Activated CD8-positive, alpha-beta T cell treated with anti-CD3 and anti-CD28 coated beads, Interleukin-2, amount 10 ng/mL, durations not matched to agents 7 days and 5 days (primary cell): Measurements from ENCODE around the gene ANKRD35. TPM values are rescaled to one million over a fixed set of nuclear protein-coding genes. Genes with fewer than 3 reads are reported as not detected.
A peak's percentile ranks its signal among the peaks of the same experiment; 100 is the strongest.
"Not testable (repeated sequence)": the region's sequence is repeated elsewhere in the genome, so short reads cannot be mapped to it uniquely, and the experiment has no call there.

ENCODE experiments used
- ATAC-seq: fragments of 150-1000 bp; cut with Tn5 transposase; one replicate; pipeline ENCODE4 v1.10.0; 2021; ENCODE audit warnings: moderate library complexity
- CTCF ChIA-PET: fragments of 350-600 bp; sonication (Branson Sonifier 250); formaldehyde crosslinking; loops from one replicate; lab custom pipeline; 2021; ENCODE audit warnings: antibody characterized with exemption; lab: Charles Lee
- POLR2A ChIA-PET: fragments of 350-600 bp; sonication (Branson Sonifier 250); formaldehyde crosslinking; loops from one replicate; lab custom pipeline; 2021; ENCODE audit warnings: antibody characterized with exemption; lab: Charles Lee
- DNase-seq: peaks from one replicate; pipeline ENCODE4 v3.0.0-alpha.2; 2020
- H3K27ac Mint-ChIP-seq: one replicate; pipeline ENCODE4 v1.8.0; 2021; ENCODE audit warnings: mild to moderate bottlenecking, mixed read lengths
- H3K27me3 Mint-ChIP-seq: one replicate; pipeline ENCODE4 v1.8.0; 2021; ENCODE audit warnings: low read depth, mixed read lengths
- H3K36me3 Mint-ChIP-seq: one replicate; pipeline ENCODE4 v1.8.0; 2021; ENCODE audit warnings: low read depth, mixed read lengths
- H3K4me1 Mint-ChIP-seq: one replicate; pipeline ENCODE4 v1.8.0; 2021; ENCODE audit warnings: low read depth, mixed read lengths
- H3K4me3 Mint-ChIP-seq: one replicate; pipeline ENCODE4 v1.8.0; 2021; ENCODE audit warnings: mild to moderate bottlenecking, mixed read lengths
- H3K9me3 Mint-ChIP-seq: one replicate; pipeline ENCODE4 v1.8.0; 2022; ENCODE audit warnings: mixed read lengths; ENCODE audit not compliant: insufficient read depth
- total RNA-seq, 2 experiments: library from RNA; stranded (reverse); gene quantifications; one replicate each; pipeline ENCODE4 v1.2.3, GENCODE V29; 2021

The ANKRD35 gene
- total RNA-seq, 2 experiments from 2014 or later: 0.76 to 1.1 TPM

GRCh38 chr1:145857170-145857569, 28.5 kb downstream of the ANKRD35 start:
- Mint-ChIP-seq H3K4me1 (peaks cover 21% of the 10 kb centered on the region), H3K27me3 (no peaks in the 10 kb centered on the region), H3K9me3 (no peaks in the 10 kb centered on the region), H3K27ac (no peak overlapping the region), H3K4me3 (no peak overlapping the region), H3K36me3 (peaks cover 15% of the 10 kb centered on the region)
- DNase-seq (no peak), ATAC-seq (no peak)
- ChIA-PET CTCF (interaction anchor here (0.8 to 12.5 kb wide), 8 partner anchors 10 to 107 kb away, joined by 3 to 271 read pairs (median 6); partner anchors contain the start of genes ANKRD34A, NUDT17, PEX11B and POLR3GL), POLR2A (interaction anchor here (0.9 to 4.6 kb wide), 3 partner anchors 12 to 70 kb away, joined by 3 to 38 read pairs (median 22); partner anchors contain the start of genes NUDT17 and RBM8A)

DNA sequence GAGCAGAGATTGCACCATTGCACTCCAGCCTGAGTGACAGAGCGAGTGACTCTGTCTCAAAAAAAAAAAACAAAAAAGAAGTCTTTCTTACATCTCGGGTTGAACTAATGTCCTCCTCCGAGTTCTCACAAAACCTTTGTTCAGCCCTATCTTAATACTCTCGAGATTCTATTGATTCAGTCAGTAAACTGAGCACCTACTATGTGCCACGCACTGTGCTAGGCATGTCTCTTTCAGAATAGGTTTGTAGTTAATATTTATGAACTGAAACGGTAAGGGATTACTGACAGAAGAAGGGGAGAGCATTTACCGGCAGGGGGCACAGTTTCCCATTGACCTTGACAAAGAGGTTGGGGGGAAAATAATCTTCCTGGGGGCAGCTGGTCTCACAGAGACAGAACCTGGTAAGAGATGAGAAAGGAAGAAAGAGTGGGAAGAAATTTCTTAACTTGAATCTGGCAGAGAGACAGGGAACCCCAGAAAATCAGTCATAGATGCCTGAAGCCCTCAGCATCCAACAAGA, 30.2 kb downstream of the ANKRD35 start:
- Mint-ChIP-seq H3K4me3 (no peak overlapping the region), H3K36me3 (peaks cover 21% of the 10 kb centered on the region), H3K27ac (no peak overlapping the region), H3K9me3 (no peaks in the 10 kb centered on the region), H3K4me1 (peaks cover 21% of the 10 kb centered on the region), H3K27me3 (no peaks in the 10 kb centered on the region)
- DNase-seq (no peak), ATAC-seq (no peak)
- ChIA-PET CTCF (interaction anchor here (1.1 to 12.5 kb wide), 2 partner anchors 9 to 36 kb away, joined by 3 to 271 read pairs; partner anchors contain the start of gene NUDT17), POLR2A (interaction anchor here (0.6 kb wide), 1 partner anchor 163 kb away, joined by 3 read pairs; no protein-coding TSS in a partner anchor)

DNA sequence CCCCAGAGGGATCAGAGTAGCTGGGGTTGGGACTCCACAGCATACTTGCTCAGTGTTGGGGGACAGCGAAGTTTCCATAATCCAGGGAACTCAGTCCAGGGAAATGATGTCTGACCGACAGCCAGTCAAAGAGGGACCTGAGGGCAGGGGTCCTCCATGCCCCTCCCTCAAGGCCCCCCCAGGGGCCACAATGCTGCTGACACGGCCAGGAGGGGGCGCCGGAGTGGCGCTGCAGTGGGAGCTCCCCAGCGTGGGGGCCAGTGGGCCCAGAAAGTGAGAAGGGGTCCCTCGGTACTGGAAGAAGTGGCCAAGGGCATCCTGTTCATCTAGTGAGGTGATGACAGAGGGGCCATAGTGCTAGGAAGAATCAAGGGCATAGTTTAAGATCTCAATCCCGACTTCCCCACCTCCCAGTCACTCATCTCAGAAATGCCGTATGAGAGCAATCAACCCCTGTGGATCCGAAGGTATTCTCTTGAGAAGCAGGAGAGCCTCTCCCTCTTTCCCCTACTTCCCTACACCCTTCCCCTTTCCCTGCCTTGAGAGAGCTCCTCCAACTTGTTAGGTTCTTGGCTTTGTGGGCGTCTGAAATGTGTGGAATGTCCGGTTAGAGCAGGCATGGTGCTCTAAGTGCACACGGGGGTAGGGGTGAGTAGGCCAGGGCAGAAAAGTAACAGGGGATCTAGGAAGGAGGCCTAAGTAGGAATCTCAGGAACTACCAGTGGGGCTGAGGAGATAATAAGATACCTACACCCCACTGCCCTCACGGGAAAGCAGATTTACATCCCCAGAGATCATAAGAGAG, 36.1 kb downstream of the ANKRD35 start:
- Mint-ChIP-seq H3K4me3 (no peak overlapping the region), H3K36me3 (peaks cover 21% of the 10 kb centered on the region), H3K9me3 (no peaks in the 10 kb centered on the region), H3K27me3 (no peaks in the 10 kb centered on the region), H3K4me1 (peaks cover 7% of the 10 kb centered on the region), H3K27ac (no peak overlapping the region)
- CTCF ChIA-PET: interaction anchor here (0.9 to 11.7 kb wide), 10 partner anchors 11 to 168 kb away, joined by 3 to 271 read pairs (median 6); partner anchors contain the start of genes ANKRD34A, ANKRD35, PIAS3 and POLR3C
- ATAC-seq: no peak
- POLR2A ChIA-PET: interaction anchor here (0.7 kb wide), 1 partner anchor 9 kb away, joined by 3 read pairs; no protein-coding TSS in a partner anchor
- DNase-seq: no peak

DNA sequence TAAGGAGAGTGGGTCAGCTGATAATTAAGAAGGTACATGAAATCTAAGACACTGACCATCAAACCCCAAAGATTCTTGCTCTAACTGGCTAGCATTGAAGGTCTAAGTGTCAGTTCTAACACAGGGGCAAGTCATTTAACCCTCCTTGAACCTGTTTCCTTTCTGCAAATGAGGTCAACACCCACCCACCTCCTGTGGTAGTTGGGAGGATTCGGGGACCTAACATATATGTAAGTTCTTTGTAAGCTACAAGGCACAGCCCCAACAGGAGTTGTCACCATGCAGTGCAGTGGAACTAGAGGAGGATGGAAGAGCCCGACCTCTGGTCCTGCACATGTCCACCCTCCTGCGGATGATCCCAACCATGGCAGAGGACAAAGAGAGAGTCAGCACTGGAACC, 37.8 kb downstream of the ANKRD35 start:
- DNase-seq (no peak), ATAC-seq (no peak)
- Mint-ChIP-seq H3K36me3 (peaks cover 15% of the 10 kb centered on the region), H3K27me3 (no peaks in the 10 kb centered on the region), H3K9me3 (no peaks in the 10 kb centered on the region), H3K27ac (no peak overlapping the region), H3K4me1 (peaks cover 7% of the 10 kb centered on the region), H3K4me3 (no peak overlapping the region)
- ChIA-PET POLR2A (interaction anchor here (0.9 to 1.5 kb wide), 2 partner anchors 11 to 80 kb away, joined by 3 to 10 read pairs; partner anchors contain the start of genes PIAS3 and RBM8A), CTCF (interaction anchor here (0.7 to 11.7 kb wide), 17 partner anchors 13 to 188 kb away, joined by 3 to 271 read pairs (median 46); partner anchors contain the start of genes ANKRD34A, ANKRD35, ITGA10 and PIAS3)

DNA sequence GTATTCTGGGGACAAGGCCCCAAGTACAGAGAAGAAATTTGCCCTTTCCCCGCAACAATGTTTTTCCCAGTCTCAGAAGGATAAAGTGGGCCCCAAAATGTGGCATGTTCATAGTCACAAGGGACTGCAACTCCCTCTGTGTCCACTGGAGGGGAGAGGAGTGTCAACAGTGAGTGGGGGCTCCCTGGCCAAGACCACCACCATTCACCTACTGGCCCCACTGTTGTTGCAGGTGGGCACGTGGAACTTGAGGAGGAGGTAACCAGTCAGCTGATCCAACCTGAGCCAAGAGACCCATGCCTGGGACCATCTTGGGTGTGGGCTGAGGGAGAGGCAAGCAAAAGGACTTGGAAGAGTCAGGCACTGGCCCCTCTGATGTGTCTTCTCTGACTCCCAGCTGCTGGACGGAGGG, 39.5 kb downstream of the ANKRD35 start:
- Mint-ChIP-seq H3K9me3 (no peaks in the 10 kb centered on the region), H3K27ac (peak overlapping the region; percentile 72)

DNA sequence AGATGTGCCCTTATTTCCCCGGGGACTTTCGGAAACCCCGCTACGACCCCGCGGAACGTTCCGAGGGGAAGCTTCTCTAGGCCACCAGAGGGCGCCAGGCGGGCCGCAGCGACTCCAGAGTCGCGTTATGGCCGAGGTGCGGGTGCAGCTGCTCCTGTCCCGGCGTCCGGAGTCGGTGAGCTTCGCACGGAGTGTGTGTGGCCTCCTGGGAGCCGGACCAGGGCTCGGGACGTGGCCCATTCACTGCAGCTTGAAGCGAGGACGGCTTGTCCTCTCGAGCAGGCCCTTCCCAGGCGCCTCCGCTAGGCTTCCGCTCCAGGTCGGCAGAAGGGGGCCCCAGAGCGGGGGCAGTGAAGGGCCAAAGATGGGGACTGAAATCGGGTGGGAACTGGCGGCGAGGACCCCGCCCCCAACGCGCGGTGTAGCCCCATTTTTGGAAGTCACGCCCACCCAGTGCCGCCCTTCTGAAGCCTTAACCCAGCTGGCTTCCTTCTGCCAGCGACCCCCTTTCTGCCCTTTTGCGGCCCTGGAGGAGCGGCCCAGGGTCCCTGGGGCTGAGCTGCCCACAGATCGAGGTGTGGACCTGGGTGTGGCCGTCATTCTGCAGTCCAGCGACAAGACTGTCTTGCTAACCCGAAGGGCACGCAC, 40.0 kb downstream of the ANKRD35 start, which contains the start of gene NUDT17:
TSS of gene NUDT17 (plus strand) at position 117 of the 648 bp plus-strand sequence. CDS start at position 128, 11 bp downstream.
- H3K4me1 Mint-ChIP-seq: peaks cover 7% of the 10 kb centered on the region

More for the DNA sequence above, 39.5 kb downstream of the ANKRD35 start:
- no peak overlapping the region for H3K4me3 Mint-ChIP-seq
- H3K36me3 Mint-ChIP-seq: peaks cover 26% of the 10 kb centered on the region
- H3K27me3 Mint-ChIP-seq: no peaks in the 10 kb centered on the region
- DNase-seq: peak; percentile 57
- peak; percentile 48 for ATAC-seq
- H3K4me1 Mint-ChIP-seq: peaks cover 7% of the 10 kb centered on the region
- CTCF ChIA-PET: interaction anchor here (0.6 to 11.7 kb wide), 34 partner anchors 14 to 190 kb away, joined by 3 to 271 read pairs (median 16); partner anchors contain the start of genes ANKRD34A, ANKRD35, HJV and ITGA10
- POLR2A ChIA-PET: interaction anchor here (1.0 to 3.4 kb wide), 8 partner anchors 12 to 190 kb away, joined by 3 to 38 read pairs (median 6); partner anchors contain the start of genes ANKRD34A, ITGA10, PIAS3 and POLR3GL

DNA sequence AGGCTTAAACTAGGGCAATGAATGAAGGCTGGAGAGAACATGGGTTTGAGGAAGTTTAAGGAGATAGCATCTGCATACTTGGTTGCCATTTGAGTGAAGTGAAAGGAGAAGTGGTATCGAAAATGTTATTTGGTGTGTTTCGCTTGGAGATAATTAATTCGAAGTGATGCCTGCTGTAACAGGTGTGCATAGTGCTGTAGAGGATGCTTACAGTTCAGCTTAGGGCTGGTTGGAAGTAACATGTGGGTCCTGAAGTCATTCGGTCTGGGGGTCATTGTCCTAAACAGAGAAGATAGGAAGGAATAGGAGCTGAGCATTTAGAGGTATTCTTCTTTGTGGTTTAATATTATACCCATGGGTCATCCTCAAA, 40.5 kb downstream of the ANKRD35 start:
- Mint-ChIP-seq H3K9me3 (no peaks in the 10 kb centered on the region), H3K4me1 (peaks cover 7% of the 10 kb centered on the region), H3K27ac (no peak overlapping the region), H3K4me3 (no peak overlapping the region), H3K27me3 (no peaks in the 10 kb centered on the region), H3K36me3 (peaks cover 25% of the 10 kb centered on the region)
- DNase-seq: no peak
- CTCF ChIA-PET: interaction anchor here (0.6 to 11.7 kb wide), 62 partner anchors 14 to 201 kb away, joined by 3 to 271 read pairs (median 6); partner anchors contain the start of genes ANKRD34A, ANKRD35, HJV and ITGA10
- ATAC-seq: peak; percentile 40
- POLR2A ChIA-PET: interaction anchor here (0.7 to 3.4 kb wide), 11 partner anchors 11 to 133 kb away, joined by 3 to 38 read pairs (median 5); partner anchors contain the start of genes ANKRD34A, ITGA10, PEX11B and PIAS3

More for the DNA sequence above, 40.0 kb downstream of the ANKRD35 start, which contains the start of gene NUDT17:
- ChIA-PET CTCF (interaction anchor here (0.6 to 11.7 kb wide), 60 partner anchors 14 to 200 kb away, joined by 3 to 271 read pairs (median 6); partner anchors contain the start of genes ANKRD34A, ANKRD35, HJV and ITGA10), POLR2A (interaction anchor here (0.7 to 3.4 kb wide), 13 partner anchors 11 to 190 kb away, joined by 3 to 38 read pairs (median 5); partner anchors contain the start of genes ANKRD34A, ITGA10, PEX11B and PIAS3)
- H3K36me3 Mint-ChIP-seq: peaks cover 27% of the 10 kb centered on the region
- peak within 1 kb of the TSS; percentile 72 for H3K27ac Mint-ChIP-seq
- H3K9me3 Mint-ChIP-seq: no peaks in the 10 kb centered on the region
- no peaks in the 10 kb centered on the region for H3K27me3 Mint-ChIP-seq
- DNase-seq: peak; percentile 85
- H3K4me3 Mint-ChIP-seq: no peak within 1 kb of the TSS
- peak; percentile 88 for ATAC-seq

- no peak for DNase-seq
- peaks cover 29% of the 10 kb centered on the region for H3K36me3 Mint-ChIP-seq
- CTCF ChIA-PET: interaction anchor here (1.3 to 11.7 kb wide), 5 partner anchors 12 to 173 kb away, joined by 4 to 271 read pairs (median 76); partner anchors contain the start of genes ANKRD34A, PIAS3, POLR3C and POLR3GL
- H3K4me3 Mint-ChIP-seq: no peak overlapping the region
- no peaks in the 10 kb centered on the region for H3K27me3 Mint-ChIP-seq
- POLR2A ChIA-PET: interaction anchor here (1.0 kb wide), 1 partner anchor 17 kb away, joined by 4 read pairs; no protein-coding TSS in a partner anchor
- no peaks in the 10 kb centered on the region for H3K9me3 Mint-ChIP-seq
- H3K27ac Mint-ChIP-seq: no peak overlapping the region
- peaks cover 7% of the 10 kb centered on the region for H3K4me1 Mint-ChIP-seq
- no peak for ATAC-seq
Measured at GRCh38 chr1:145843031-145843430, 42.6 kb downstream of the ANKRD35 start.

DNA sequence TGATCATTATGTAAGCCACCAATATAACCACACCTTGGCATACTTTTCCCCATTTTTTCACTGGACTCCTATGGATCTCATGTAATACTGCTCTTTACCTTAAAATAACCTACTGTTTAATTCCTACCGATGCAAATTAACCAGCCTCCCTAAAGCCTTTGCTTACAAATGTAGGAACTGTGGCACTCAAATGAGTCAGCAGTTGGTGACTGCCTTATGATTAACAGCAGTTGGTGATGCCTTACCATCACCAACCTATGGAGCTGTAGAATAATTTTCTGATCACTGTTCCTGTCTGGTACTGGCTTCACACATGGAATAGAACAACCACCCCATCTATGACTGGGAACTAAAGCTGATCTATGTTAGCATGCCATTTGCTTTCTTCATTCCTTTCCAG, 48.0 kb downstream of the ANKRD35 start:
- ATAC-seq (no peak), DNase-seq (no peak)
- Mint-ChIP-seq H3K27ac (no peak overlapping the region), H3K27me3 (no peaks in the 10 kb centered on the region), H3K4me3 (no peak overlapping the region), H3K4me1 (no peaks in the 10 kb centered on the region), H3K9me3 (no peaks in the 10 kb centered on the region), H3K36me3 (peaks cover 58% of the 10 kb centered on the region)
- ChIA-PET CTCF (interaction anchor here (16.3 kb wide), 1 partner anchor 6 kb away, joined by 214 read pairs; the partner anchor contains the start of gene NUDT17), POLR2A (no interaction called here)

DNA sequence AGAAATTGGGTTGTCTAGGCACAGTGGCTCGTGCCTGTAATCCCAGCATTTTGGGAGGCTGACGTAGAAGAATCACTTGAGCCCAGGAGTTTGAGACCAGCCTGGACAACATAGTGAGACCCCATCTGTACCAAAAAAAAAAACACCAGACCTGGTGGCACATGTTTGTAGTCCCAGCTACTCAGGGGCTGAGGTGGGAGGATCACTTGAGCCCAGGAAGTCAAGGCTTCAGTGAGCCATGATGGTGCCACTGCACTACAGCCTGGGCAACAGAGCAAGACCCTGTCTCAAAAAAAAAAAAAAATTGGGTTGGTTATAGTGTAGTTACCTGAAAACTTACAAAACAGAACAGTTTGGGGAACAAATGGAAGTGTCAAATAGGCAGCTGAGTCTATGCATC, 54.9 kb downstream of the ANKRD35 start:
- H3K4me3 Mint-ChIP-seq, POLR2A ChIA-PET, ATAC-seq, DNase-seq, H3K9me3 Mint-ChIP-seq, H3K27ac Mint-ChIP-seq, H3K27me3 Mint-ChIP-seq: not testable (repeated sequence)
- Mint-ChIP-seq H3K36me3 (peaks cover 67% of the 10 kb centered on the region), H3K4me1 (peaks cover 20% of the 10 kb centered on the region)
- CTCF ChIA-PET: interaction anchor here (16.3 kb wide), 1 partner anchor 13 kb away, joined by 214 read pairs; the partner anchor contains the start of gene NUDT17
